ENCODE measurements around the gene HAO2.

- no peak for TF ChIP-seq CTCF (IDR thresholded peaks at IDR 0.05)
- TF ChIP-seq EP300 (IDR thresholded peaks at IDR 0.05): no peak
Measured at GRCh38 chr1:119347858-119348257, 20.7 kb upstream of the HAO2 start.

All from ovary (tissue), 3 donors.